Central memory CD8-positive, alpha-beta T cell (primary cell): ENCODE data around the gene EPHA8.

Source experiments
- ATAC-seq: fragments of 150-1000 bp; cut with Tn5 transposase; replicated peaks from 2 replicates; pipeline ENCODE4 v1.10.0; 2022; ENCODE audit warnings: mild to moderate bottlenecking, moderate FRiP score, moderate number of reproducible peaks; ENCODE audit not compliant: poor library complexity, severe bottlenecking; ENCODE audit errors: extremely low read depth
- DNase-seq, 2 donors: peaks; one replicate each; pipeline ENCODE4 v3.0.0; 2021; ENCODE audit warnings: low spot score in 2 of 2
- H3K27ac Mint-ChIP-seq: one replicate; pipeline ENCODE4 v1.8.0; 2022; ENCODE audit warnings: low read depth, mild to moderate bottlenecking, moderate library complexity, mixed read lengths
- H3K27me3 Mint-ChIP-seq: one replicate; pipeline ENCODE4 v1.8.0; 2022; ENCODE audit warnings: mixed read lengths
- H3K36me3 Mint-ChIP-seq: one replicate; pipeline ENCODE4 v1.8.0; 2022; ENCODE audit warnings: mild to moderate bottlenecking, moderate library complexity, mixed read lengths; ENCODE audit not compliant: insufficient read depth
- H3K4me1 Mint-ChIP-seq: one replicate; pipeline ENCODE4 v1.8.0; 2022; ENCODE audit warnings: mixed read lengths
- H3K4me3 Mint-ChIP-seq: one replicate; pipeline ENCODE4 v1.8.0; 2022; ENCODE audit warnings: mild to moderate bottlenecking, moderate library complexity, mixed read lengths
- H3K9me3 Mint-ChIP-seq: one replicate; pipeline ENCODE4 v1.8.0; 2022; ENCODE audit warnings: mixed read lengths

Gene EPHA8

GRCh38 chr1:22562584-22563583, at the start of gene EPHA8:
Gene EPHA8, plus strand, starts transcription at chr1:22563489. Its CDS starts 147 bp downstream, at chr1:22563636.
- H3K36me3 Mint-ChIP-seq, result no peaks in the 10 kb centered on the region
- H3K27ac Mint-ChIP-seq, result no peak within 1 kb of the TSS
- no peak within 1 kb of the TSS for H3K4me3 Mint-ChIP-seq
- DNase-seq (no peak), ATAC-seq (no peak)
- H3K9me3 Mint-ChIP-seq, result no peaks in the 10 kb centered on the region
- H3K4me1 Mint-ChIP-seq, result no peaks in the 10 kb centered on the region
- H3K27me3 Mint-ChIP-seq, result peaks cover 80% of the 10 kb centered on the region

GRCh38 chr1:22516906-22517571, 46.2 kb upstream of the EPHA8 start:
- Mint-ChIP-seq H3K9me3 (no peaks in the 10 kb centered on the region), H3K4me1 (no peaks in the 10 kb centered on the region), H3K27ac (no peak overlapping the region), H3K4me3 (no peak overlapping the region), H3K36me3 (peaks cover 45% of the 10 kb centered on the region), H3K27me3 (no peaks in the 10 kb centered on the region)
- ATAC-seq (no peak), DNase-seq (no peak)

GRCh38 chr1:22517956-22518355, 45.3 kb upstream of the EPHA8 start:
- Mint-ChIP-seq H3K27me3 (no peaks in the 10 kb centered on the region), H3K9me3 (no peaks in the 10 kb centered on the region), H3K27ac (no peak overlapping the region), H3K4me3 (no peak overlapping the region), H3K36me3 (peaks cover 46% of the 10 kb centered on the region), H3K4me1 (no peaks in the 10 kb centered on the region)
- DNase-seq (no peak), ATAC-seq (no peak)

- H3K9me3 Mint-ChIP-seq, result no peaks in the 10 kb centered on the region
- ATAC-seq, result no peak
- H3K36me3 Mint-ChIP-seq, result peaks cover 48% of the 10 kb centered on the region
- H3K27me3 Mint-ChIP-seq, result no peaks in the 10 kb centered on the region
- no peak overlapping the region for H3K27ac Mint-ChIP-seq
- no peak for DNase-seq
- no peaks in the 10 kb centered on the region for H3K4me1 Mint-ChIP-seq
- H3K4me3 Mint-ChIP-seq, result no peak overlapping the region
These were observed 44.9 kb upstream of the EPHA8 start for GRCh38 chr1:22518379-22518778.

- Mint-ChIP-seq H3K9me3 (no peaks in the 10 kb centered on the region), H3K27ac (no peak overlapping the region), H3K4me1 (no peaks in the 10 kb centered on the region), H3K36me3 (peaks cover 61% of the 10 kb centered on the region), H3K4me3 (no peak overlapping the region), H3K27me3 (no peaks in the 10 kb centered on the region)
- ATAC-seq, result no peak
- DNase-seq, result no peak
These were observed 42.4 kb upstream of the EPHA8 start for GRCh38 chr1:22520871-22521270.

GRCh38 chr1:22521692-22522091, 41.6 kb upstream of the EPHA8 start:
- ATAC-seq (no peak), DNase-seq (no peak)
- Mint-ChIP-seq H3K36me3 (peaks cover 59% of the 10 kb centered on the region), H3K27ac (no peak overlapping the region), H3K4me3 (no peak overlapping the region), H3K9me3 (no peaks in the 10 kb centered on the region), H3K4me1 (no peaks in the 10 kb centered on the region), H3K27me3 (no peaks in the 10 kb centered on the region)

DNA sequence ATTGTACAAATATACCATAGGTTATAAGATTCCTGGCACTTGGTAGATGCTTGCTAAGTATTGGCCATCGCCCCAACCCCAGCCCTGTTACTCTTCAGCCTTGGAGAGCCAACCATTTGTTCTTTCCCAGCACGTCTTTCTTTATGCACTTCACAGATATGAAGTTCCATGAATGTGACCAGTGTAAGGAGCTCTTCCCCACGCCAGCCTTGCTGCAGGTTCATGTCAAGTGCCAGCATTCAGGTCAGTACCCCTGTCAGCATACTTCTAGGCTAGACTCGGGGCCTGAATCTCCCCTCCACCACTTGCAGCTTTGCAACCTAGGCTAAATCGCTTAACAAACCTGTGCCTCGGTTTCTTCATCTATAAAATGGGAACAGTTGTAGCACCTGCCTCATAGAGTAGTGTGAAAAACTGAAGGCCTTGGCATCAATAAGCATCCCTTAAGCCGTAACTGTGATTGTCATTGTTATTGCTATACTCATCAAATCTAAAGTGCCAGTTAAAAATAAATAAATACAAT, 41.0 kb upstream of the EPHA8 start:
- Mint-ChIP-seq H3K36me3 (peaks cover 54% of the 10 kb centered on the region), H3K27ac (no peak overlapping the region), H3K4me3 (no peak overlapping the region), H3K4me1 (no peaks in the 10 kb centered on the region), H3K9me3 (no peaks in the 10 kb centered on the region), H3K27me3 (no peaks in the 10 kb centered on the region)
- no peak for DNase-seq
- ATAC-seq, result no peak

DNA sequence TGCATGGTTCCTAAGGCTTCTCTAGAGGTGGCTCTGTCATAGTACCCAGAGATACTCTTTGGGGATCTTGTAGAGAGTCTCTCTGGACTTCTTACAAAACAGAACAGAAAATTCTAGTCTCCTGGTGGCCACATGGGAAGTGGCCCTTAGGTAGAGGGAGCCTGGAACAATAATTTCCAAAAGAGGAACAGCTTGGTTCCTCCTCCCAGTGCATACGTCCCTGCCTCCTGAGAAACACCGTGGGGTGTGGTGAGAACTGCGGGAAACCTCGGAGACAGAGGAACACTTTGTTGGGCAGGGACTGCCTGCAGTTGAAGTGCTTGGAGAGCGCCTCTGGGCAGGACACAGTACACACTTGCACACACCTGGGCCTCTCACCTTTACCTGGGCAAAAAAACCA, 38.8 kb upstream of the EPHA8 start:
- no peaks in the 10 kb centered on the region for H3K27me3 Mint-ChIP-seq
- no peak for ATAC-seq
- H3K27ac Mint-ChIP-seq, result no peak overlapping the region
- no peaks in the 10 kb centered on the region for H3K4me1 Mint-ChIP-seq
- peaks cover 36% of the 10 kb centered on the region for H3K36me3 Mint-ChIP-seq
- H3K9me3 Mint-ChIP-seq, result no peaks in the 10 kb centered on the region
- H3K4me3 Mint-ChIP-seq, result no peak overlapping the region
- DNase-seq, result no peak

GRCh38 chr1:22525211-22525610, 38.1 kb upstream of the EPHA8 start:
- DNase-seq (no peak), ATAC-seq (no peak)
- Mint-ChIP-seq H3K9me3 (no peaks in the 10 kb centered on the region), H3K4me3 (no peak overlapping the region), H3K36me3 (peaks cover 31% of the 10 kb centered on the region), H3K27ac (no peak overlapping the region), H3K4me1 (no peaks in the 10 kb centered on the region), H3K27me3 (no peaks in the 10 kb centered on the region)

- no peak for DNase-seq
- no peaks in the 10 kb centered on the region for H3K27me3 Mint-ChIP-seq
- no peaks in the 10 kb centered on the region for H3K4me1 Mint-ChIP-seq
- H3K9me3 Mint-ChIP-seq, result no peaks in the 10 kb centered on the region
- H3K36me3 Mint-ChIP-seq, result peaks cover 31% of the 10 kb centered on the region
- H3K27ac Mint-ChIP-seq, result no peak overlapping the region
- no peak overlapping the region for H3K4me3 Mint-ChIP-seq
- no peak for ATAC-seq
These were observed 37.6 kb upstream of the EPHA8 start for GRCh38 chr1:22525646-22526045.

DNA sequence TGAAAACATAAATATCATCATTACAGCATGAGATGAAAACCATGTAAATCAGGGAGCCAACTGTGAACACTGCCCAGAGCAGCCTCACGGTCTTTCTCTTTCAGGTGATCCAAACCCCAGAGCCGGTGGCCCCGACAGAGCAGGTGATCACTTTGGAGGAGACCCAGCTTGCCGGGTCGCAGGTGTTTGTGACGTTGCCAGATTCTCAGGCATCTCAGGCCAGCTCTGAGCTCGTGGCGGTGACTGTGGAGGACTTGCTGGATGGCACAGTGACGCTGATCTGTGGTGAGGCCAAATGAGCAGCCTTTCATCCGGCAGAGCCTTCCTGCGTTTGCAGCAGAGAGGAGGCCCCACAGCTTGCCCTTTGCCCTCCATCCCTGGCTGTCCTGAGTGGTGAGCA, 37.2 kb upstream of the EPHA8 start:
- peaks cover 29% of the 10 kb centered on the region for H3K36me3 Mint-ChIP-seq
- no peak overlapping the region for H3K27ac Mint-ChIP-seq
- H3K9me3 Mint-ChIP-seq, result no peaks in the 10 kb centered on the region
- no peaks in the 10 kb centered on the region for H3K27me3 Mint-ChIP-seq
- H3K4me3 Mint-ChIP-seq, result no peak overlapping the region
- DNase-seq, result no peak
- H3K4me1 Mint-ChIP-seq, result no peaks in the 10 kb centered on the region
- ATAC-seq, result no peak

GRCh38 chr1:22526677-22527076, 36.6 kb upstream of the EPHA8 start:
- no peak for ATAC-seq
- no peaks in the 10 kb centered on the region for H3K27me3 Mint-ChIP-seq

DNA sequence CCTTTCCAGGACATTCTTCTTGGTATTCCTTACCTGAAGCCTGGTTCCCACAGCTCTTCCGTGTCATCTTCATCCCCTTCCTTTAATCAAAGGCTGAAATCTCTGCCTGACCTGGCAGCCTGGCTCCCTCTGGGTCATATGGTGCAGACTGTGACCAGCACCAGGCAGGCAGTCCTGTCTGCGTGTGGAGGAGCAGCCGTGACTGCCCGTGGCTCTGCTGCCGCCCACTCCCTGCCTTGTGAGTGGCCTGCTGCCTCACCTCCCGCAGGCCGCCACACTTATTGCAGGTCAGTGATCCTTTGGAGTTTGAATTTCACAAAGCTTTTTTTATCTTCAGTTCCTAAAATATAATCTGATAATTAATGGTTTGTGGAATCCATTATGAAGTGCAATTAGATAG, 36.2 kb upstream of the EPHA8 start:
- H3K27me3 Mint-ChIP-seq, result no peaks in the 10 kb centered on the region
- no peaks in the 10 kb centered on the region for H3K9me3 Mint-ChIP-seq
- no peak for ATAC-seq
- peaks cover 28% of the 10 kb centered on the region for H3K36me3 Mint-ChIP-seq
- no peak overlapping the region for H3K4me3 Mint-ChIP-seq
- H3K4me1 Mint-ChIP-seq, result no peaks in the 10 kb centered on the region
- H3K27ac Mint-ChIP-seq, result no peak overlapping the region
- DNase-seq, result no peak

More at GRCh38 chr1:22526677-22527076, 36.6 kb upstream of the EPHA8 start:
- no peak overlapping the region for H3K4me3 Mint-ChIP-seq
- peaks cover 28% of the 10 kb centered on the region for H3K36me3 Mint-ChIP-seq
- no peak for DNase-seq
- no peaks in the 10 kb centered on the region for H3K9me3 Mint-ChIP-seq
- no peak overlapping the region for H3K27ac Mint-ChIP-seq
- no peaks in the 10 kb centered on the region for H3K4me1 Mint-ChIP-seq
